Measurements from ENCODE around the gene RAX.
"Not testable (repeated sequence)": the region's sequence is repeated elsewhere in the genome, so short reads cannot be mapped to it uniquely, and the experiment has no call there.

Gene RAX

DNA sequence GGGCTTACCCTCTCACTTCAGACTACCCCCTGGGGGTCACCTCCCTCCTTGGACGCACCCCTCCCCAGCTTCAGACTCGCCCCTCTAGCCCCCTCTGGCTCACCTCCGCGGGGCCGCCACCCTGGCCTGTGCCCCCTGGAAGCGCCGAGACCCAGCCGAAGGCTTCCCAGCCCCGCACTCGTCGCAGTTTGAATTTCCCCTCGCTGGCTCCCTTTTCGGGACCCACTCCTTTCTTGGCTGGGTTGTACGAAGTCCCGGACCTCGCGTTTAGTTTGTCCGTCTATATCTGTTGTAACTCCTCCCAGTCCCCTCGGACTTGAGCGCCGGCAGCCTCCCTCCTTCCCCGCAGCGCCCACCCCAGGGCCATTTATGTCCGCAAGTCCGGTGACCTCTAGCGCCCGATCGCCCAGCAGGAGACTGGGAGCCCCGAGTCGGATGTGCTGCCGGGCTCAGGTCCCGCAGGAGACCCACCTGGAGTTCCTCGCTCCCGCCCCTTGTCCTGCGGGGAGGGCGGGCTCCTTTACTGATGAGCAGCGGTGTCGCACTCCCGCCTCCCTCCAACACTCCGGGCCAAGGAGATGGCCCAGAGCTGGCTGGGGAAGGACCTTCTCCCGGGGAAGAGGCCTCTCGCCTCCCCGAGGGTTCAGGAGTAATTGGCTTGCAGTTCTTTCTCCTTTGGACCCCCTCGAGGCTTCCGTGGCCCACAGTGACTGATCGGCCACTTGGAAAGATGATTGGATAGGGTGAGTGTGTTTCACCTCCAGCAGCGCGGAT lies 692 bp upstream of the RAX start:
- DNase-seq (ENCODE audit: low spot score): peak; percentile 9

DNA sequence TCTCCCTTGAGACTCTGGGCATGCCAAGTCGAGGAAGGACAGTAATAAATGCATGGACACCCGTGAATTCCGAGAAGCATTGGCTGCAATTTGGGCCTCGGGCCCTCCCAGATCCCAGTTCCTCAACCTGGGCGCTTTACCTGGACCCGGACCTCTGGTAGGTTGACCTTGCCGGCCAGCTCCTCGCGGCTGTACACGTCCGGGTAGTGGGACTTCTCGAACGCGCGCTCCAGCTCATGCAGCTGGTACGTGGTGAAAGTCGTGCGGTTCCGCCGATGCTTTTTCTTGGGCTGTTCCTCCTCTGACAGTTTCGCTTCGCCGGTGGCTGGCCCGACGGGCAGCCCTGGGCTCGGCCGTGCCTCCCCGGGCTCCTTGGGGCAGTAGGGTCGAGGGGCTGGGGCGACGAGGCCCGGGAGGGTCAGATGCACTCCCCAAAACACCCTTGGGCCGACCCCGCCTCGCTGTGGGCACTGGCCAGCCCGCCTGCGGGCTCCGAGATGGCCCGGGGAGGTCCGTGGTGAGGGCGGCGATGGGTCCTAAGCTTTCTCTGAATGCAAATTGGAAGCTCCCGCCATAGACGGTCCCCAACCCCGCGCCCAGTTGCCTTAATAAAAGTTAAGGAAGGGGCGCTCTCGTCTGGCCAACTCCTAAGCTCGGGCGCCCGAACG lies 899 bp downstream of the RAX start:
- peak; percentile 40 for DNase-seq (ENCODE audit: low spot score)

GRCh38 chr18:59271606-59272220 lies 1.5 kb downstream of the RAX start:
- peak; percentile 18 for DNase-seq (ENCODE audit: low spot score)

DNA sequence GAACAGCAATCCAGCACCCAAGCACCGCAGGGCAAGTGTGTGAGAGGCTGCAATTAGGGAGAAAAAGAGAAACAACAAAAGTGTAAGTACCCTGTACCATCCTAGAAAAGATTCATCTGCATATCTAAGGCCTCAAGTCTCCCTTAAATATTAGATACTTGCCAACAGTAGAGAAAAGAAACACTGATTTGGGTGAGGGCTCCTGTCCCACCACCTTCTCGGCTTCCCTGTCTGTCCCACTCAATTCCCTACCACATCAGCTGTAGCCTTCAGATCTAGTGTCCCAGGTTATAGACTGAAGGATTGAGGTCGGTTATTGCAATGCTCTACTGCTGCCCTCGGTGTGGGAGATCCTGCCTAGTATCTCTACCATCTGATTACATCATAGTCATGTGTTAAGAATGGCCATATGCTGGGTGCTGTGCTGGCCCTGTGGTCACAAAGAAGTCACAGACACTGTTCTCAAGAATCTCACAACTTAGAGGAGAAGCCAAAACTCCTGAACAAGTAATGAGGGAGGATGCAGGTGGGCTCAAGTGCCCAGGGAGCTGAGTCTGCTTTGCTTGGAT lies 2.5 kb downstream of the RAX start:
- no peak for DNase-seq (ENCODE audit: low spot score)

GRCh38 chr18:59269563-59270119 lies 3.6 kb downstream of the RAX start:
- DNase-seq (ENCODE audit: low spot score): no peak

DNA sequence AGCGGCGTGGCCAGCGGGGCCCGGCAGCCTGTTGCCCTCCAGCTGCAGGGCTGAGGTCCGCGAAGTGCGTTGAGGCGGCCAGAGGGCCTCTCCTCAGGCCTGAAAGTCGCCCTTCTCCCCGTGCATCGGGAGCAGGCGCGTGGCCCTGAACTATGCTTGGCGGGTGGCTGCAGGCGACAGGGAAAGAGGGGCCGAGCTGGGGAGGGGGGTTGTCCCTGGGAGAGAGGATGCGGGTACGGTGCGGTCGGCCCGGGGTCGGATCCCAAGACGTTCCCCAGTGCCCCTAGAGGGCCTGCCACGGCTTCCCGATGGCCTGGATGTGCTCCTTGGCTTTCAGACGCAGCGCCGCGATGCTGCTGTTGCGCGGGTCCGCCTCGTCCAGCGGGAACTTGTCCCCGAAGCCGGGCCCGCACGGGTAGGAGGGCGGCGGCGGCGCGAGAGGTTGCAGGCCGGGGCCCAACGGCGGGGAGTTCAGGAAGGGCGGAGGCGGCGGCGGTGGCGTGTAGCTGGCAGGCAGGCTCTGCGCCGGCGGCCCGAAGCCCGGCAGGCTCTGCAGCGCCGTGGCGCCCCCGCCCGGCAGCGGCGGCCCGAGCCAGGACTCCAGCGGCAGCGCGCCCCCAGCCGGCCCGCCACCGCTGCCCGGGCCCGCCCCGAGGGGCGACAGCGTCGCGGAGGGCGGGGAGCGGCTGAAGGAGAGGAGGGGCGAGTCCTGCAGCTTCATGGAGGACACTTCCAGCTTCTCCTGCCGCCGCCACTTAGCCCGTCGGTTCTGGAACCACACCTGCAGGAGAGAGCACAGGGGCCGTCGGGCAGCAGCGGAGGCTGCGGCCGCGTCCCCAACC lies 4.3 kb downstream of the RAX start:
- DNase-seq (ENCODE audit: low spot score): peak; percentile 81

DNA sequence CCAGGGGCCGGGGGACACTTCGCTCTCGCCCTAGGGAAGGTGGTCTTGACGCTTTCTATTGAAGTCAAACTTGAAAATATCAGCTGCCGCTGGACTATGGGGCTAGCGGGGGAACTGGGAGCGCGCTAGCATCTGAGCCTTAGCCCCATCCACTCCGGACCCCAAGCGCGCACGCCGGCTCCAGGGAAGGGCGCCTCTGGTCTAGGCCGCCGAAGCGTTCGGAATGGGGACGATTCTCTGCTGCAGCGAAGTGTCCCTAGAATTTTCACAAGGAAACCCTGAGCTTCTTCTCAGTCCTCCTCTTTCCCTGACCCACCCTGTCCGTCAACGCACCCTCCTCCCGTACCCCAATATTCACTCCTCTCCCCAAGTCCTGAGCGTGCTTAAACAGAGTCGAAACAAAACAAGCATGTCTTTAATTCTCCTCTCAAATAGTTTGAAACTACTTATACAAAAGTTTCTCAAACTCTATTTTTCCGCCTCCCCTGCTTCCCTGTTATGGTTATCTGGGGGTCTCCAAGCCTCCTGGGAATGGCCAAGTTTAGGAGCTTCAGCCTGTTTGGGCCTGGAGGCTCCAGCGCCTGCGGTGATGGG lies 5.0 kb downstream of the RAX start:
- DNase-seq (ENCODE audit: low spot score): peak; percentile 6

GRCh38 chr18:59267503-59268126 lies 5.6 kb downstream of the RAX start:
- DNase-seq (ENCODE audit: low spot score): peak; percentile 29

DNA sequence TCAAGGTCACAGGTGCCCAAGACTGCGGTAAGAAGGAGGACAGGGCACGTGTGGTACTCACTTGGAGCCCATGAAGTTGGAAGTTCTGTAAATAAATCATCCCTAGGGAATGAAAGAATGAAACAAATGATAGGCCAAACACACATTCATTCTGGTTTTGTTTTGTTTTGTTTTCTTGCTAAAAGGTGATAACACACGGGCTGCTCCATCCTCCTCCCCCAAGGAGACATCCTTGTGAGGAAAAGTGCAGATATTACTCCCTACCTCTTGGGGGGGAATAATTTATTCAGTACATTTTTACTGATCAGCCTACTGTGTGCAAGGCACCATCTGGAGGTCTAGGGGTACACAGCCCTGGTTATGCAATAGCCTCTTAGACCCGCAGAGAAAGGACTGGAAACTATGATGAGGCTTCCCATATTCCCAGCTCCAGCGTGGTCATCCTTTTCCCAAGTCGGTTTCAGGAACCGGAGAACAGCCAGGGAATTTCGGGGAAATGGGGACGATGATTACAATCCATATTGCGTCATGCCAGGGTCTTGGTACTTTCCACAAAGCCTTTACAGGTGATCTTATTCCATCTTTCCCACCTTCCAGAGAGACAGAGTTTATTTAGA lies 6.3 kb downstream of the RAX start:
- DNase-seq (ENCODE audit: low spot score): peak; percentile 6

- DNase-seq (ENCODE audit: low spot score): no peak
Observed at GRCh38 chr18:59266459-59266858, 6.8 kb downstream of the RAX start.

DNA sequence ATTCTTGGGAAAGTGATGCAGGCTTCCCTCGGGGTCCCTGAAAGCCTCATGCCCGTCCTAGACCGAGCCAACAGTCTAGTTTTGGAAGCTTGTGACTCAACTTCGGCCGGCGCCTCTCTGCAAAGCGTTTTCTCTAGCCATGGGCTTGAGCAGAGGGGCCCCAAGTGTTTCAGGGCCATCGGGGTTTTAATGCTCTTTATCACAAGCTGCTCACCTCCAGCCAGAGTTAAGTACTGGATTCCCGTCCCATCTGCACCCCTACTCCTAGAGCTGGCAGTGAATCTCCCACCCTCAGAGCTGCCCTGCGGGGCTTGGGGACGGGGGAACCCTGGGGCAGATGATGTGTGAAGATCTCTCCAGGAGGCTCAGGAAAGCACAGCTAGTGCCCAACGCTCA lies 7.3 kb downstream of the RAX start:
- DNase-seq (ENCODE audit: low spot score): peak; percentile 5

GRCh38 chr18:59265246-59265973 lies 7.8 kb downstream of the RAX start:
- peak; percentile 19 for DNase-seq (ENCODE audit: low spot score)

DNA sequence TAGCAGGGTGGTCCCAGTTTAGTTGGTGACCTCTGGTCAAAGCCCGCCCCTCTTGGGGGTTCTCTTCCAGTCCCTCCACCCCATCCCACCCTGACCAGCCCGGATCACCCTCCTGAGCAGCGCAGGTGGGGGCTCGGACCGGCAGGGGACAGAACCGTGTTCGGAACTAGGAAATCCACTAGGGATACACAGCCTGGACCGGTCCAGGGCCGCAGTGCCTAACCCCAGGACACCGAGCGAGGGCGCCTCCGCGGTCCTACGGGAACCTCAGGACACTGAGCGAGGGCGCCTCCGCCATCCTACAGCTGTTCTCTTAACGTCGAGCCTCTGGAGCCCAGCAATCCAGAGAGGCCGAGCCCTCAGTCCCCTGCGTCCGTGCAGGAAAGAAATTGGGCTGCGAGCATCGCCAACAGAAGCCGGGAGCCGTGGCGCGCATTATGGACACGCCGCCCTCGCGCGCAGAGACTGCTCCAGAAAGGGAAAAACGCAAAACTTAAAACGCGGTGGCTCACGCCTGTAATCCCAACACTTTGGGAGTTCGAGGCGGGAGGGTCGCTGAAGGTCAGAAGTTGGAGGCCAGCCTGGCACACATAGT lies 8.5 kb downstream of the RAX start:
- DNase-seq (ENCODE audit: low spot score): peak; percentile 9

DNA sequence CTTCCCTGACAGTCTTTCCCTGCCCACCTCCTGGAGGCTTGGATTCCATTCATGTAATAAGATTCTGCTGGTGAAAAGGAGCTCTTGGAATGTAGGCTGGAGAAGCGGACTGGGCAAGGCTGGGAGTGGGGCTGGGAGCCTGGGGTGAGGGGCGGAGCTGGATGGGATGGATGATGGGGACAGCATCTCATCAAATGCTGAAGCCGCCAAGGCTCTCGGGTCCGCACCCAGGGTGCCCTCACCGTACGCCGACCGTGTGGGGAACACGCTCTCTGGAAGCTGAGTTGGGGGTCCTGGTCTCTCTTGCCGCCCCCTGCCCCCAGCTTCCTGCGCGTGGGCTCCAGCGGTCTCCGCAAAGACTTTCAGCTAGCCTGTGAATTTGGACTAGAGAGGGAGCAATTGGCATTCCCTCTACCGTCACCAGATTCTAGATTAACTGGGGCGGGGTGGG lies 9.1 kb downstream of the RAX start:
- peak; percentile 9 for DNase-seq (ENCODE audit: low spot score)

GRCh38 chr18:59263661-59264060 lies 9.6 kb downstream of the RAX start:
- DNase-seq (ENCODE audit: low spot score): no peak

DNA sequence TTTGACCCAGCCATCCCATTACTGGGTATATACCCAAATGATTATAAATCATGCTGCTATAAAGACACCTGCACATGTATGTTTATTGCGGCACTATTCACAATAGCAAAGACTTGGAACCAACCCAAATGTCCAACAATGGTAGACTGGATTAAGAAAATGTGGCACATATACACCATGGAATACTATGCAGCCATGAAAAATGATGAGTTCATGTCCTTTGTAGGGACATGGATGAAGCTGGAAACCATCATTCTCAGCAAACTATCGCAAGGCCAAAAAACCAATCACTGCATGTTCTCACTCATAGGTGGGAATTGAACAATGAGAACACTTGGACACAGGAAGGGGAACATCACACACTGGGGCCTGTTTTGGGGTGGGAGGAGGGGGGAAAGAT lies 11.0 kb downstream of the RAX start:
- not testable (repeated sequence) for DNase-seq (ENCODE audit: low spot score)

DNA sequence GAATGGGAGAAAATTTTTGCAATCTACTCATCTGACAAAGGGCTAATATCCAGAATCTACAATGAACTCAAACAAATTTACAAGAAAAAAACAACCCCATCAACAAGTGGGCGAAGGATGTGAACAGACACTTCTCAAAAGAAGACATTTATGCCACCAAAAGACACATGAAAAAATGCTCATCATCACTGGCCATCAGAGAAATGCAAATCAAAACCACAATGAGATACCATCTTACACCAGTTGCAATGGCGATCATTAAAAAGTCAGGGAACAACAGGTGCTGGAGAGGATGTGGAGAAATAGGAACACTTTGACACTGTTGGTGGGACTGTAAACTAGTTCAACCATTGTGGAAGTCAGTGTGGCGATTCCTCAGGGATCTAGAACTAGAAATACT lies 11.4 kb downstream of the RAX start:
- not testable (repeated sequence) for DNase-seq (ENCODE audit: low spot score)

DNA sequence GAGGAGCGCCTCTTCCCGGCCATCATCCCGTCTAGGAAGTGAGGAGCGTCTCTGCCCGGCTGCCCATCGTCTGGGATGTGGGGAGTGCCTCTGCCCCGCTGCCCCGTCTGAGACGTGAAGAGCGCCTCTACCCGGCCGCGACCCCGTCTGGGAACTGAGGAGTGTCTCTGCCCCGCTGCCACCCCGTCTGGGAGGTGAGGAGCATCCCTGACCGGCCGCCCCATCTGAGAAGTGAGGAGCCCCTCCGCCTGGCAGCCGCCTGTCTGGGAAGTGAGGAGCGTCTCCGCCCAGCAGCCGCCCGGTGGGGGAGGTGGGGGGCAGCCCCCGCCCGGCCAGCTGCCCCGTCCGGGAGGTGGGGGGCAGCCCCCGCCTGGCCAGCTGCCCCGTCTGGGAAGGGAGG lies 17.8 kb downstream of the RAX start:
- not testable (repeated sequence) for DNase-seq (ENCODE audit: low spot score)

DNA sequence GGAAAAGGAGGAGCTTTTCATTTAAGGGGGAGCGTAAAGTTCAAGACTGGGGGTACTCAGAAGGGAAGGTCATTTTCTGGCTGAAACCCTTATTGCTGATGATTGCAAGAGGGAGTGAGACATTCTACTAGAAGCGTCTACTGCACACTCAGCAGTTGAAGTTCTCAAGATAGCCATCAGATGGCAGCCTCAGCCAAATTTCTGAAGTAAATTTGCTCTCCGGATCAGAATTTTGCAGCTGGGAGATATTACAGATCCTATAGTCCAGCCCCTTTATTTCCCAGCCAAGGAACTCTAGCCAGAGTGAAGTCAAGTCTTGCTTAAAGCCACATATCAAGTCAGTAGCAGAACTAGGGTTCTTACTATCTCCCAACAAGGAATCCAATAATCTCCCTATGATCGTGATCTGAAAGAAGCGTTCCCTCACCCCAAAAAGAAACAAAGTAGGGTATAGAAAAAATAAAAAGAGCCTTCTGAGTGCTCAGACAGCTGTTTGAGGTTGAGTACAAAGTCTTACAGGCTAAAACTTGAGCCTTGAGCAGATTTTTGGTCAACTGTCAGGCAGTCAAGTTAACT lies 24.0 kb downstream of the RAX start:
- DNase-seq (ENCODE audit: low spot score): peak; percentile 82

Data from AG08396 (cell line).